HEK293T (cell line): ENCODE measurements around the gene R3HDML.

Experiments
- CTCF ChIA-PET: fragments of 350-600 bp; formaldehyde crosslinking; extraction: SDS; loops from one replicate; lab custom pipeline; 2021; ENCODE audit warnings: antibody characterized with exemption, inconsistent platforms; lab: Yijun Ruan, JAX
- POLR2A ChIA-PET: fragments of 350-600 bp; formaldehyde crosslinking; extraction: SDS; loops from one replicate; lab custom pipeline; 2020; ENCODE audit warnings: antibody characterized with exemption, inconsistent platforms; lab: Yijun Ruan, JAX
- DNase-seq: peaks from one replicate; pipeline ENCODE4 v3.0.0; 2012; ENCODE audit warnings: mixed read lengths; ENCODE audit errors: extremely low spot score
- ARNT ChIP-seq: fragments of 450-650 bp; IDR thresholded peaks from 2 replicates; pipeline ENCODE4 v1.6.1; 2017; ENCODE audit warnings: mild to moderate bottlenecking
- BHLHE40 ChIP-seq: fragments of 450-650 bp; IDR thresholded peaks from 2 replicates; pipeline ENCODE4 v1.6.1; 2016; ENCODE audit warnings: mild to moderate bottlenecking, moderate library complexity, borderline replicate concordance
- CTBP1 ChIP-seq: fragments of 450-650 bp; IDR thresholded peaks from 2 replicates; pipeline ENCODE4 v1.6.1; 2016; ENCODE audit warnings: borderline replicate concordance
- ELF4 ChIP-seq: fragments of 450-650 bp; IDR thresholded peaks from 2 replicates; pipeline ENCODE4 v1.6.1; 2017; ENCODE audit warnings: antibody characterized with exemption
- FOXA1 ChIP-seq: fragments of 450-650 bp; IDR thresholded peaks from 2 replicates; pipeline ENCODE4 v1.6.1; 2016; ENCODE audit warnings: mild to moderate bottlenecking
- FOXK2 ChIP-seq: fragments of 450-650 bp; IDR thresholded peaks from 2 replicates; pipeline ENCODE4 v1.6.1; 2016; ENCODE audit warnings: mild to moderate bottlenecking
- FOXM1 ChIP-seq: fragments of 450-650 bp; IDR thresholded peaks from 2 replicates; pipeline ENCODE4 v1.6.1; 2017; ENCODE audit warnings: mild to moderate bottlenecking, borderline replicate concordance
- HDGF ChIP-seq: fragments of 450-650 bp; IDR thresholded peaks from 2 replicates; pipeline ENCODE4 v1.6.1; 2017; ENCODE audit warnings: antibody characterized with exemption, borderline replicate concordance
- L3MBTL2 ChIP-seq: fragments of 450-650 bp; conservative IDR thresholded peaks from 2 replicates; pipeline ENCODE4 v1.6.1; 2016; ENCODE audit warnings: mild to moderate bottlenecking
- LEF1 ChIP-seq: fragments of 450-650 bp; IDR thresholded peaks from 2 replicates; pipeline ENCODE4 v1.6.1; 2017; ENCODE audit warnings: mild to moderate bottlenecking, borderline replicate concordance
- NFRKB ChIP-seq: fragments of 450-650 bp; IDR thresholded peaks from 2 replicates; pipeline ENCODE4 v1.6.1; 2016; ENCODE audit warnings: mild to moderate bottlenecking, moderate library complexity
- PKNOX1 ChIP-seq: fragments of 450-650 bp; IDR thresholded peaks from 2 replicates; pipeline ENCODE4 v1.6.1; 2016
- SP1 ChIP-seq: fragments of 450-650 bp; IDR thresholded peaks from 2 replicates; pipeline ENCODE4 v1.6.1; 2017
- SUZ12 ChIP-seq: fragments of 450-650 bp; IDR thresholded peaks from 2 replicates; pipeline ENCODE4 v1.6.1; 2016; ENCODE audit warnings: mild to moderate bottlenecking
- TARDBP ChIP-seq: fragments of 450-650 bp; IDR thresholded peaks from 2 replicates; pipeline ENCODE4 v1.6.1; 2016
- ZNF384 ChIP-seq: fragments of 450-650 bp; IDR thresholded peaks from 2 replicates; pipeline ENCODE4 v1.6.1; 2016

The R3HDML gene

GRCh38 chr20:44390280-44390679 lies 53.4 kb downstream of the R3HDML start:
- CTCF ChIA-PET: interaction anchor here (0.6 kb wide), 1 partner anchor 62 kb away, joined by 3 read pairs; no protein-coding TSS in a partner anchor
- POLR2A ChIA-PET: no interaction called here
- no peak for DNase-seq
- TF ChIP-seq ELF4 (no peak), LEF1 (no peak), FOXK2 (no peak), L3MBTL2 (no peak), ARNT (no peak), TARDBP (no peak), FOXA1 (no peak), ZNF384 (no peak), SUZ12 (no peak), SP1 (no peak), BHLHE40 (no peak), HDGF (no peak)

GRCh38 chr20:44392088-44392775 lies 55.4 kb downstream of the R3HDML start:
- DNase-seq: no peak
- TF ChIP-seq BHLHE40: no peak
- TF ChIP-seq SUZ12: no peak
- no peak for TF ChIP-seq ARNT
- no peak for TF ChIP-seq FOXK2
- TF ChIP-seq PKNOX1: no peak
- CTCF ChIA-PET: no interaction called here
- POLR2A ChIA-PET: no interaction called here

- DNase-seq: no peak
- POLR2A ChIA-PET: no interaction called here
- TF ChIP-seq ARNT (no peak), ELF4 (no peak)
- CTCF ChIA-PET: no interaction called here
Measured at GRCh38 chr20:44392776-44393607, 56.1 kb downstream of the R3HDML start.

- no peak for DNase-seq
- TF ChIP-seq FOXK2: no peak
- TF ChIP-seq FOXA1: no peak
- no peak for TF ChIP-seq L3MBTL2
- no peak for TF ChIP-seq PKNOX1
- TF ChIP-seq CTBP1: no peak
- no peak for TF ChIP-seq NFRKB
- TF ChIP-seq SUZ12: no peak
- TF ChIP-seq FOXM1: no peak
- TF ChIP-seq ZNF384: no peak
- TF ChIP-seq LEF1: no peak
- TF ChIP-seq SP1: no peak
- TF ChIP-seq ARNT: no peak
- no peak for TF ChIP-seq TARDBP
- TF ChIP-seq BHLHE40: no peak
- no peak for TF ChIP-seq HDGF
- no peak for TF ChIP-seq ELF4
- ChIA-PET CTCF (no interaction called here), POLR2A (no interaction called here)
Measured at GRCh38 chr20:44393608-44394451, 57.0 kb downstream of the R3HDML start.

GRCh38 chr20:44394452-44394701 lies 57.5 kb downstream of the R3HDML start:
- ChIA-PET CTCF (no interaction called here), POLR2A (no interaction called here)
- no peak for DNase-seq
- TF ChIP-seq ZNF384 (no peak), BHLHE40 (no peak), CTBP1 (no peak), LEF1 (no peak), ARNT (no peak), HDGF (no peak)

- ChIA-PET CTCF (interaction anchor here (0.6 kb wide), 1 partner anchor 170 kb away, joined by 3 read pairs; no protein-coding TSS in a partner anchor), POLR2A (no interaction called here)
- TF ChIP-seq ZNF384 (no peak), TARDBP (no peak), PKNOX1 (no peak), FOXM1 (no peak), SP1 (no peak), ELF4 (no peak)
- no peak for DNase-seq
Measured at GRCh38 chr20:44394702-44395460, 58.0 kb downstream of the R3HDML start.
